ENCODE data around the gene LYPLAL1. TPM values are rescaled to one million over a fixed set of nuclear protein-coding genes. Genes with fewer than 3 reads are reported as not detected.

LYPLAL1 gene
- 10 to 100 TPM in 11 of 12 donors, not detected in 1; 23.6 to 67.8 (median 35.9) TPM for polyA plus RNA-seq (ENCODE audit: insufficient read length in 12 of 12)
- long read RNA-seq, donor 1, partial matches to known transcripts = 0 of 11 reads
- long read RNA-seq, donor 1, other reads (novel, unspliced or antisense) = 0 of 11 reads
- long read RNA-seq, donor 2, transcript LYPLAL1-202 (5 exons, 1,898 nt) = major isoform, 13 of 22 reads
- long read RNA-seq, donor 2, partial matches to known transcripts = 0 of 22 reads
- long read RNA-seq, donor 2, other reads (novel, unspliced or antisense) = 0 of 22 reads
- long read RNA-seq, donor 3, partial matches to known transcripts = 0 of 6 reads
- long read RNA-seq, donor 3, other reads (novel, unspliced or antisense) = 0 of 6 reads
- long read RNA-seq, donor 4, partial matches to known transcripts = 0 of 6 reads
- long read RNA-seq, donor 4, other reads (novel, unspliced or antisense) = 0 of 6 reads
- long read RNA-seq, donor 5, partial matches to known transcripts = 0 of 11 reads
- long read RNA-seq, donor 5, other reads (novel, unspliced or antisense) = 0 of 11 reads
- long read RNA-seq, donor 6, partial matches to known transcripts = 0 of 5 reads
- long read RNA-seq, donor 6, other reads (novel, unspliced or antisense) = 0 of 5 reads
- long read RNA-seq, donor 7, partial matches to known transcripts = 0 of 6 reads
- long read RNA-seq, donor 7, other reads (novel, unspliced or antisense) = 0 of 6 reads
- long read RNA-seq, donor 8, partial matches to known transcripts = 0 of 13 reads
- long read RNA-seq, donor 8, other reads (novel, unspliced or antisense) = 0 of 13 reads
- long read RNA-seq, donor 9, partial matches to known transcripts = 0 of 7 reads
- long read RNA-seq, donor 9, other reads (novel, unspliced or antisense) = 0 of 7 reads
- long read RNA-seq, donor 10, transcript LYPLAL1-202 (5 exons, 1,898 nt) = major isoform, 6 of 13 reads
- long read RNA-seq, donor 10, partial matches to known transcripts = 0 of 13 reads
- long read RNA-seq, donor 10, other reads (novel, unspliced or antisense) = 0 of 13 reads
- long read RNA-seq, donor 11, transcript LYPLAL1-202 (5 exons, 1,898 nt) = major isoform, 5 of 15 reads
- long read RNA-seq, donor 11, partial matches to known transcripts = 0 of 15 reads
- long read RNA-seq, donor 11, other reads (novel, unspliced or antisense) = 0 of 15 reads

- peak; percentile 92 for DNase-seq
Measured at GRCh38 chr1:219173758-219174459, at the start of gene LYPLAL1. Gene LYPLAL1, plus strand, starts transcription at chr1:219173878. Its CDS starts 13 bp downstream, at chr1:219173891.

DNA sequence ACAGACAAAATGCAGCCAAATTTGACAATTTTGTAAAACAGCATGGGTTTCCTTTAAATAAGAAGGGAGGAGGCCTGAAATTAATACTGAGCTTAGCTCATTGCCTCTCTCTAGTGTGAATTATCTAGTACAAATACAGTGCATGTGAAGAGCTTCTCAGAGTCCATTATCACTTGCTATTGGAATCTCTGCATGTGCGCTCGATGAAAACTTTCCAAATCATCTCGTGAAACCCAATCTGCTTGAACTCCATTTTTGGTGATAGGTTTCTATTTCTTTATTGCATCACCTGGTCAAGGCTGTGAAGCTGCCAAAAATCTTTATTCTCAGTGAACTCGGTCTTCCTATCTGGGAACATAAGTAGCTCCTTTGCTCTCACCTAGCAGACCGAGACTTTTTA is 49.5 kb upstream of the LYPLAL1 start:
- no peak for DNase-seq

GRCh38 chr1:219125342-219125741 is 48.3 kb upstream of the LYPLAL1 start:
- no peak for DNase-seq

DNA sequence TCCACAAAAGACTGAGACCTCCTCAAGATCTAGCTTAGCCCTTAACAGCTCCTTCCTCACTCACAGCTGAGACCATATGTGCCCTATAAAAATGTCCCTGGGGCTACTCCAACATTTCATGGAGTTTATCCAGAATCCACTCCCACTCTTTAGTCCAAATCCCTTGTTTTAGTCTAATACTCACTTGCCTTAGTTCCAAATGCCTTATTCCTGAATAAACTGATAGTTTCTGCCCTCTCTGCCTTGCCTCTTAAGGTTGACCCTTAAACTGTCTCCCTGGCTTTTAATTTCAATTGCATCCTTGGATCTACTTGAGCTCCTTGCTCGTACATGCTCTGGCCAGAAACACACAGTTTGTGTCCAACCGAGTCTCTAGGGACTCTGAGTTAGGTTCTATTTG is 47.3 kb upstream of the LYPLAL1 start:
- no peak for DNase-seq

DNA sequence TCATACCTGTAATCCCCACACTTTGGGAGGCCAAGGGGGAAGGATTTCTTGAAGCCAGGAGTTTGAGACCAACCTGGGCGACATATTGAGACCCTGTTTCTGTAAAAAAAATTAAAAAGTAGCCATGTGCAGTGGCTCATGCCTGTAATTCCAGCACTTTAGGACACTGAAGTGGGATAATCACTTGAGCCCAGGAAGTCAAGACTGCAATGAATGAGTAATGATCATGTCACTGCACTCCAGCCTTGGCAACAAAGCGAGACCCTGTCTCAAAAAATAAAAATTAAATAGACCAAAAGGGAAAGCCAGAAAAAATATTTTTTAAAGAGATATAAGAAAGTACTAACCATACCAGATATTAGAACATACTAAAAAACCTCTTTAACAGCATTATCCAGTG is 44.7 kb upstream of the LYPLAL1 start:
- DNase-seq = no peak

DNA sequence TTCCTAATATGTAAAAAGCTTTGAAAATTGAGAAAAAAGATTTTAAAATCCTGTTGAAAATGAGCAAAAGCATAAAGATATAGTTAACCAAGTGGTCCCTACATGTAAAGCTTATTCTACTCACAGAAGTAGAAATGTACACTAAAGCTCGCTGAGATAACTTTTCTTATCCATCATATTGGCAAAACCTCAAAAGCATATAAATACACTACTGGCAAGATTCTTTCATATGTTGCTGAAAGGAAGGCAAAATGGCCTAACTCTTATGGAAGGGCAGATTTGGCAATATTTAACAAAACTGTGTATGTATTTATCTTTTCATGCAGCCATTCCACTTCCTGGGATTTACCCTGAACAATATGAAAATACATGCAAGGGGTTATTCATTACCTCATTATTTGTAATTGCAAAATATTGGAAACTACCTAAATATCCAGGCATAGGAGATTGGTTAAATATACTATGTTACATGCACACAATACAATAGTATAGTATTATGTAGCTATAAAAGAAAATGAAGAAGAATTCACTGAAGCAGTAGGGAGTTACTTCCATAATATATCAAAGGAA is 43.2 kb upstream of the LYPLAL1 start:
- DNase-seq = no peak

DNA sequence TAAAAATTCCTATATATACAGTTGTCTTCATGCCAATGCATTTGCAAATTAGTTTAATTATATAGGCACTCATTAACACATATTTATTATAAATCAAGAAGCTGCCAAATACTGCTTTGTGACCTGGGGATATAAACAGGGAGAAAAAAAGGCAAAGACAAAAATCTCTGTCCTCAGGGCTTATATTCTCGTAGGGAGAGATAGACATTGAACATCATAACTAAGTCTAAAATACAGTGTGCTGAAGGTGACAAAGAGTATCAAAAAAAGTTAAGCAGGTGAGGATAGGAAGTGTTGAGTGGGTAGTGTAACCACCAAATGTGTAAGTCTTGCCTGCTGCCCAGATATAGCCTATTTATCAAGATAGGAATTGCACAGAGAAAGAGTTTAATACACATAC is 40.7 kb upstream of the LYPLAL1 start:
- DNase-seq = no peak

GRCh38 chr1:219138747-219139146 is 34.9 kb upstream of the LYPLAL1 start:
- no peak for DNase-seq

GRCh38 chr1:219140303-219140877 is 33.3 kb upstream of the LYPLAL1 start:
- no peak for DNase-seq

- DNase-seq = no peak
Measured at GRCh38 chr1:219143735-219144134, 29.9 kb upstream of the LYPLAL1 start.

DNA sequence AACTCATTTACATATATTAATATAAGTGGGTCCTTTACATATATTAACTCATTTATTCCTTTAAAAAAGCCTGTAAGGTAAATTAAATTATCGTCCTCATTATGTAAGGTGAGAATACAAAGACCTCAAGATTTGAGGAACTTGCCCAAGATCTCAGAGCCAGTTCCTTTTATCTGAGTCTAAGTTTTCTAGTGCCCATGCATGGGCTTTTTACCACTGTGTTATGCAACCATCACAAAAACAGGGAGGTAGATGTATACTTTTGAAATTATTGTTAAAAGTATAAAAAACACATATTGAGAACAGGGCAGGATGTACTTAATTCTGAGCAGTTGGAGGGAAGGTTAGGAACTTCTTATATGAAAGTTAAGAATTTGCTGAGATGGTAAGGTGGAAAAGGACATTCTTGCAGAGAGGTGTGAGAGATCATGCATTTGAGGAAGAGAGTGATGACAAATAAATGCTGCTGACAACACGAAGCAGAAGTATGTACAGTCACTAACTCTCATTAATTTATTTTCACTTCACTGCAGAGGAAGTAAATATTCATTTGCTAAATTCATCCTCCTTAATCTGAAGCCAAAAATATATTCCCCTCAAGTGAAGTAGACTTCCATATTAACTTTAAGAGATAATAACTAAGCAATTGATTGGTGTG is 28.9 kb upstream of the LYPLAL1 start:
- no peak for DNase-seq

DNA sequence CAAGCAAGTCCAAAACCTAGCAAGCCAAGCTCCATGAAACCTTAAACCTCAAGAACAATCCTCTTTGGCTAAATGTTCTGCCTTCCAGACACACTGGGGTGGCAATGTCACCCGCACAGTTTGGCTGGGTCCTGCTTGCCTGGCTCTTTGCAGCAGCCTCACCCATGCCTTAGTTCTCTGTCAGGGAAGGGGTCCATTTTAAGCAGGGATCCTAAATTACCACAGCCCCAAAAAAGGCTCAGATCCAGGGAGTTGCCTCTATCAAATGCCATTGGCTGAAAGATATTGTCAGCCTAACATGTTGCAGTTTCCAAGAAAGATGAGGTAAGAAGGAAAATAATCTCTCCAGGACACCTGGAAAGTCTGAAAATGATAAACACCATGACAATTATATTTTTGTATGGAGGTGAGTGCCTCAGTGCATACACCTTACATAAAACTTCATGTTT is 26.1 kb upstream of the LYPLAL1 start:
- no peak for DNase-seq

- no peak for DNase-seq
Measured at GRCh38 chr1:219149009-219149577, 24.6 kb upstream of the LYPLAL1 start.

GRCh38 chr1:219149953-219150352 is 23.7 kb upstream of the LYPLAL1 start:
- DNase-seq = no peak

- no peak for DNase-seq
Measured at GRCh38 chr1:219150913-219151312, 22.8 kb upstream of the LYPLAL1 start.

GRCh38 chr1:219151467-219151866 is 22.2 kb upstream of the LYPLAL1 start:
- DNase-seq = no peak

GRCh38 chr1:219152751-219153150 is 20.9 kb upstream of the LYPLAL1 start:
- DNase-seq = no peak

DNA sequence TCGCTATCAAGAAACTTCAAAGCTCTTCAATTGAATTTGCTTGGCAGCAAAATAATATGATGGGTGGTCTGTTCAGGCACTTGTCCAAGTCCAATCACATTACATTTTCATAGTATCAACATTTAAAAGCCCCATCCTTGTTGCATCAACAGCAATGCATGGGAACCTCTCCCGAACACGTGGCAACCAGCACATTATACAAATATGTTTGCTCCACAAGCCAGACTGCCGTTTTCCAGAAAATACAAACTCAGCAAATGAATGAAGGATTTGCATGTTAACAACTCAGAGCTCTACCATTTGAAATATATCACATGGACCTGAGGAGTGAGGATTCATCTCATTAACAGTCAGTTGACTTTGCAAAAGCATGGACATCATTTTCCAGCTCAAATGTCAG is 20.0 kb upstream of the LYPLAL1 start:
- DNase-seq = no peak

GRCh38 chr1:219155135-219155534 is 18.5 kb upstream of the LYPLAL1 start:
- peak; percentile 47 for DNase-seq

All from muscle of arm (tissue), 14 donors.